ENCODE data around the gene HLA-DQA2.

The HLA-DQA2 gene

GRCh38 chr6:32718879-32719278, 22.3 kb upstream of the HLA-DQA2 start:
- Histone ChIP-seq H4K8ac (ENCODE audit: low read depth, low read length) (no peak overlapping the region), H3K4ac (ENCODE audit: low read depth, low read length) (no peak overlapping the region), H2BK12ac (ENCODE audit: low read length) (no peak overlapping the region), H2AK5ac (ENCODE audit: low read length) (no peak overlapping the region), H4K12ac (ENCODE audit: low read depth, low read length) (no peak overlapping the region), H3K9ac (ENCODE audit: low read length) (no peak overlapping the region), H3K36me3 (ENCODE audit: control insufficient read depth in 1 of 2, insufficient read depth in 2 of 2, low read length in 2 of 2) (no peaks in the 10 kb centered on the region), H3K4me3 (ENCODE audit: low read depth, low read length) (no peak overlapping the region), H3K23ac (ENCODE audit: low read length) (no peak overlapping the region), H3K27ac (ENCODE audit: low read depth, low read length) (no peak overlapping the region), H3K14ac (ENCODE audit: low read length) (no peak overlapping the region), H3K79me2 (ENCODE audit: control insufficient read depth, insufficient read depth, low read length, poor library complexity) (no peaks in the 10 kb centered on the region), H2BK5ac (ENCODE audit: low read depth, low read length, poor library complexity) (no peak overlapping the region), H3K18ac (ENCODE audit: low read length) (no peak overlapping the region), H3K4me1 (ENCODE audit: control insufficient read depth in 1 of 2, insufficient read depth in 2 of 2, low read length in 2 of 2) (no peaks in the 10 kb centered on the region), H3K79me1 (ENCODE audit: low read length) (no peaks in the 10 kb centered on the region), H3K9me3 (ENCODE audit: insufficient read depth, low read depth, low read length) (no peaks in the 10 kb centered on the region), H2AFZ (ENCODE audit: insufficient read depth, low read length, poor library complexity) (no peak overlapping the region), H3K4me2 (ENCODE audit: low read length) (no peak overlapping the region), H4K91ac (ENCODE audit: low read depth, low read length) (no peak overlapping the region), H2BK120ac (ENCODE audit: insufficient read depth, low read length, poor library complexity) (no peak overlapping the region), H3K27me3 (ENCODE audit: insufficient read depth, low read length) (no peaks in the 10 kb centered on the region)
- no CpG with 5 or more reads among the region's 3 CpGs for WGBS (ENCODE audit: extremely low coverage, insufficient coverage, insufficient read length)
- no peak for DNase-seq

DNA sequence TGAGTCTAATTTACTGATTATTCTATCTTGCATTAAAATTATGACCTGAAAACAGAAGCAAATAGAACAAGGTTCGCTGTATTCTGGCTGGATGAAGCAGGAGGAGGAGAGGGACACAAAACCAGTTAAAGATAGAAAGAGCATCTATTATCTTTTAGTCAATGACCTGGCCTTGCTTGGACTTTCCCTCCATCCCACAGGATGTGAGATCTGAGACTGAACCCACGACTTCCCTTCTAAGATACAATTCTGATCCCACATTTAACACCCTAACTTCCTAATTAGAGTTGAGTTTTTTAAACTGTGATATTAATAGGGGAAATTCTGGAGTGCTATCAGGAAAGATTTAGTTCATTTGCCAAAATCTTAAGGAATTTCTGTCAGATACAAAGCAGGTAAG, 3.1 kb upstream of the HLA-DQA2 start:
- no peak overlapping the region for H3K23ac ChIP-seq (ENCODE audit: low read length)
- H3K4me3 ChIP-seq (ENCODE audit: low read depth, low read length) = no peak overlapping the region
- DNase-seq = no peak
- H3K79me2 ChIP-seq (ENCODE audit: control insufficient read depth, insufficient read depth, low read length, poor library complexity) = no peaks in the 10 kb centered on the region
- no peak overlapping the region for H4K12ac ChIP-seq (ENCODE audit: low read depth, low read length)
- H3K4me1 ChIP-seq (ENCODE audit: control insufficient read depth in 1 of 2, insufficient read depth in 2 of 2, low read length in 2 of 2) = no peaks in the 10 kb centered on the region
- no peaks in the 10 kb centered on the region for H3K36me3 ChIP-seq (ENCODE audit: control insufficient read depth in 1 of 2, insufficient read depth in 2 of 2, low read length in 2 of 2)
- H4K8ac ChIP-seq (ENCODE audit: low read depth, low read length) = no peak overlapping the region
- H3K9ac ChIP-seq (ENCODE audit: low read length) = no peak overlapping the region
- no peak overlapping the region for H2AFZ ChIP-seq (ENCODE audit: insufficient read depth, low read length, poor library complexity)
- H2AK5ac ChIP-seq (ENCODE audit: low read length) = no peak overlapping the region
- H3K4me2 ChIP-seq (ENCODE audit: low read length) = no peak overlapping the region
- no peak overlapping the region for H3K27ac ChIP-seq (ENCODE audit: low read depth, low read length)
- H3K9me3 ChIP-seq (ENCODE audit: insufficient read depth, low read depth, low read length) = no peaks in the 10 kb centered on the region
- no peaks in the 10 kb centered on the region for H3K79me1 ChIP-seq (ENCODE audit: low read length)
- H3K4ac ChIP-seq (ENCODE audit: low read depth, low read length) = no peak overlapping the region
- no peak overlapping the region for H2BK5ac ChIP-seq (ENCODE audit: low read depth, low read length, poor library complexity)
- H3K14ac ChIP-seq (ENCODE audit: low read length) = no peak overlapping the region
- WGBS (ENCODE audit: extremely low coverage, insufficient coverage, insufficient read length) = no CpG with 5 or more reads among the region's 2 CpGs
- no peak overlapping the region for H2BK120ac ChIP-seq (ENCODE audit: insufficient read depth, low read length, poor library complexity)
- H2BK12ac ChIP-seq (ENCODE audit: low read length) = no peak overlapping the region
- no peak overlapping the region for H4K91ac ChIP-seq (ENCODE audit: low read depth, low read length)
- no peak overlapping the region for H3K18ac ChIP-seq (ENCODE audit: low read length)
- H3K27me3 ChIP-seq (ENCODE audit: insufficient read depth, low read length) = no peaks in the 10 kb centered on the region

DNA sequence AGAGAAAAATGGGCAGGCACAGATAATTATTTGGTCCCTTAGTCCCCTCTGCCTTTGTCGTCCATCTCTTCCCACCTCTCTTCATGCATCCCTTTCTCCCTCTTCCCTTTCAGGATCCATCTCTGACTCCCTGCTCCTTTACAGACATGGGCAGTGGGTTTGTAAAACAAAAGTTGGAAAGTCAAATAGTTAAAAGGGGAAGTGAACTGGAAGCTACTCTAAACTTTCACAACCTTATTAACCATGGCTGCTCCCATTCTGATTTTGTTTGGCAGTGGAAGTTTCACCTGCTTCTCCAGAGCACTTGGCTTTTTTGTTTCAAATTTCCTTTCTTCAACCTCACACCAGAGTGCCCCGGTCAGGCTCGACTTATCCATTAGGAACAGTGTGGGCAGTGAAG, 1.2 kb downstream of the HLA-DQA2 start:
- H3K4me2 ChIP-seq (ENCODE audit: low read length) = no peak overlapping the region
- WGBS (ENCODE audit: extremely low coverage, insufficient coverage, insufficient read length) = no CpG with 5 or more reads among the region's 3 CpGs
- no peak overlapping the region for H3K23ac ChIP-seq (ENCODE audit: low read length)

GRCh38 chr6:32744776-32745175, 3.6 kb downstream of the HLA-DQA2 start:
- no peaks in the 10 kb centered on the region for H3K9me3 ChIP-seq (ENCODE audit: insufficient read depth, low read depth, low read length)
- no CpG with 5 or more reads among the region's 5 CpGs for WGBS (ENCODE audit: extremely low coverage, insufficient coverage, insufficient read length)

More for the DNA sequence above, 1.2 kb downstream of the HLA-DQA2 start:
- Histone ChIP-seq H3K4me3 (ENCODE audit: low read depth, low read length) (no peak overlapping the region), H2BK12ac (ENCODE audit: low read length) (no peak overlapping the region), H3K9ac (ENCODE audit: low read length) (no peak overlapping the region), H4K8ac (ENCODE audit: low read depth, low read length) (no peak overlapping the region), H4K12ac (ENCODE audit: low read depth, low read length) (no peak overlapping the region), H3K4ac (ENCODE audit: low read depth, low read length) (no peak overlapping the region), H3K9me3 (ENCODE audit: insufficient read depth, low read depth, low read length) (no peaks in the 10 kb centered on the region), H3K27me3 (ENCODE audit: insufficient read depth, low read length) (no peaks in the 10 kb centered on the region), H3K79me2 (ENCODE audit: control insufficient read depth, insufficient read depth, low read length, poor library complexity) (no peaks in the 10 kb centered on the region), H3K27ac (ENCODE audit: low read depth, low read length) (no peak overlapping the region), H3K79me1 (ENCODE audit: low read length) (no peaks in the 10 kb centered on the region), H2BK120ac (ENCODE audit: insufficient read depth, low read length, poor library complexity) (no peak overlapping the region), H3K14ac (ENCODE audit: low read length) (no peak overlapping the region), H2AK5ac (ENCODE audit: low read length) (no peak overlapping the region), H3K36me3 (ENCODE audit: control insufficient read depth in 1 of 2, insufficient read depth in 2 of 2, low read length in 2 of 2) (no peaks in the 10 kb centered on the region), H2BK5ac (ENCODE audit: low read depth, low read length, poor library complexity) (no peak overlapping the region), H2AFZ (ENCODE audit: insufficient read depth, low read length, poor library complexity) (no peak overlapping the region), H3K18ac (ENCODE audit: low read length) (no peak overlapping the region), H4K91ac (ENCODE audit: low read depth, low read length) (no peak overlapping the region), H3K4me1 (ENCODE audit: control insufficient read depth in 1 of 2, insufficient read depth in 2 of 2, low read length in 2 of 2) (no peaks in the 10 kb centered on the region)
- no peak for DNase-seq

More at GRCh38 chr6:32744776-32745175, 3.6 kb downstream of the HLA-DQA2 start:
- Histone ChIP-seq H3K23ac (ENCODE audit: low read length) (no peak overlapping the region), H3K18ac (ENCODE audit: low read length) (no peak overlapping the region), H3K4me2 (ENCODE audit: low read length) (no peak overlapping the region), H2BK12ac (ENCODE audit: low read length) (no peak overlapping the region), H2BK120ac (ENCODE audit: insufficient read depth, low read length, poor library complexity) (no peak overlapping the region), H2BK5ac (ENCODE audit: low read depth, low read length, poor library complexity) (no peak overlapping the region), H4K91ac (ENCODE audit: low read depth, low read length) (no peak overlapping the region), H3K9ac (ENCODE audit: low read length) (no peak overlapping the region), H3K4me1 (ENCODE audit: control insufficient read depth in 1 of 2, insufficient read depth in 2 of 2, low read length in 2 of 2) (no peaks in the 10 kb centered on the region), H4K8ac (ENCODE audit: low read depth, low read length) (no peak overlapping the region), H3K14ac (ENCODE audit: low read length) (no peak overlapping the region), H3K79me1 (ENCODE audit: low read length) (no peaks in the 10 kb centered on the region), H3K79me2 (ENCODE audit: control insufficient read depth, insufficient read depth, low read length, poor library complexity) (no peaks in the 10 kb centered on the region), H3K4me3 (ENCODE audit: low read depth, low read length) (no peak overlapping the region), H2AK5ac (ENCODE audit: low read length) (no peak overlapping the region), H4K12ac (ENCODE audit: low read depth, low read length) (no peak overlapping the region), H3K27me3 (ENCODE audit: insufficient read depth, low read length) (no peaks in the 10 kb centered on the region), H3K36me3 (ENCODE audit: control insufficient read depth in 1 of 2, insufficient read depth in 2 of 2, low read length in 2 of 2) (no peaks in the 10 kb centered on the region), H3K27ac (ENCODE audit: low read depth, low read length) (no peak overlapping the region), H3K4ac (ENCODE audit: low read depth, low read length) (no peak overlapping the region), H2AFZ (ENCODE audit: insufficient read depth, low read length, poor library complexity) (no peak overlapping the region)
- no peak for DNase-seq

All from trophoblast cell (in vitro differentiated cells and primary cell).